ENCODE measurements around the gene REV3L.
A peak's percentile ranks its signal among the peaks of the same experiment; 100 is the strongest.

The REV3L gene

GRCh38 chr6:111417946-111418345 is 65.1 kb downstream of the REV3L start:
- no peak for DNase-seq

- DNase-seq: peak; percentile 20 to 35
Observed at GRCh38 chr6:111417181-111417585, 65.8 kb downstream of the REV3L start.

GRCh38 chr6:111416529-111416928 is 66.5 kb downstream of the REV3L start:
- no peak for DNase-seq

GRCh38 chr6:111414373-111414772 is 68.6 kb downstream of the REV3L start:
- DNase-seq: no peak

GRCh38 chr6:111411978-111412566 is 70.9 kb downstream of the REV3L start:
- no peak for DNase-seq

- DNase-seq: no peak
Observed at GRCh38 chr6:111411046-111411445, 72.0 kb downstream of the REV3L start.

- no peak for DNase-seq
Observed at GRCh38 chr6:111410371-111410770, 72.6 kb downstream of the REV3L start.

GRCh38 chr6:111409430-111409829 is 73.6 kb downstream of the REV3L start:
- no peak for DNase-seq

GRCh38 chr6:111407686-111408085 is 75.3 kb downstream of the REV3L start:
- no peak for DNase-seq

- DNase-seq: no peak
Observed at GRCh38 chr6:111406200-111406721, 76.8 kb downstream of the REV3L start.

- no peak for DNase-seq
Observed at GRCh38 chr6:111403388-111403787, 79.6 kb downstream of the REV3L start.

GRCh38 chr6:111399626-111400025 is 83.4 kb downstream of the REV3L start:
- DNase-seq: no peak

GRCh38 chr6:111388681-111389080 is 94.3 kb downstream of the REV3L start:
- DNase-seq: peak; percentile 9 to 41

GRCh38 chr6:111382476-111383294 is 100.3 kb downstream of the REV3L start:
- no peak for DNase-seq

GRCh38 chr6:111381728-111382127 is 101.3 kb downstream of the REV3L start:
- no peak for DNase-seq

GRCh38 chr6:111381123-111381522 is 101.9 kb downstream of the REV3L start:
- no peak for DNase-seq

- no peak for DNase-seq
Observed at GRCh38 chr6:111379831-111380230, 103.2 kb downstream of the REV3L start.

- no peak for DNase-seq
Observed at GRCh38 chr6:111379302-111379701, 103.7 kb downstream of the REV3L start.

- no peak for DNase-seq
Observed at GRCh38 chr6:111377558-111378120, 105.4 kb downstream of the REV3L start.

GRCh38 chr6:111367393-111368088 is 115.5 kb downstream of the REV3L start:
- no peak for DNase-seq

GRCh38 chr6:111361648-111362047 is 121.4 kb downstream of the REV3L start:
- peak; percentile 26 to 38 for DNase-seq

- no peak for DNase-seq
Observed at GRCh38 chr6:111358454-111358853, 124.6 kb downstream of the REV3L start.

GRCh38 chr6:111357705-111358104 is 125.3 kb downstream of the REV3L start:
- DNase-seq: no peak
